PFSK-1 (cell line): ENCODE data around the gene PRAME.

ENCODE experiments used
- FOXP2 ChIP-seq: optimal IDR thresholded peaks from 2 replicates; pipeline ENCODE3; 2011; ENCODE audit warnings: borderline replicate concordance, control low read depth, inconsistent platforms; ENCODE audit not compliant: insufficient read depth; ENCODE audit errors: extremely low read length, extremely low read depth
- POLR2AphosphoS5 ChIP-seq: IDR thresholded peaks from 2 replicates; pipeline ENCODE4 v1.6.1; 2012; ENCODE audit warnings: low read depth, mild to moderate bottlenecking, control low read depth, low read length, moderate library complexity
- SIN3A ChIP-seq: IDR thresholded peaks from 2 replicates; pipeline ENCODE4 v1.6.1; 2012; ENCODE audit warnings: mild to moderate bottlenecking, low read length, moderate library complexity, borderline replicate concordance; ENCODE audit not compliant: insufficient read depth

DNA sequence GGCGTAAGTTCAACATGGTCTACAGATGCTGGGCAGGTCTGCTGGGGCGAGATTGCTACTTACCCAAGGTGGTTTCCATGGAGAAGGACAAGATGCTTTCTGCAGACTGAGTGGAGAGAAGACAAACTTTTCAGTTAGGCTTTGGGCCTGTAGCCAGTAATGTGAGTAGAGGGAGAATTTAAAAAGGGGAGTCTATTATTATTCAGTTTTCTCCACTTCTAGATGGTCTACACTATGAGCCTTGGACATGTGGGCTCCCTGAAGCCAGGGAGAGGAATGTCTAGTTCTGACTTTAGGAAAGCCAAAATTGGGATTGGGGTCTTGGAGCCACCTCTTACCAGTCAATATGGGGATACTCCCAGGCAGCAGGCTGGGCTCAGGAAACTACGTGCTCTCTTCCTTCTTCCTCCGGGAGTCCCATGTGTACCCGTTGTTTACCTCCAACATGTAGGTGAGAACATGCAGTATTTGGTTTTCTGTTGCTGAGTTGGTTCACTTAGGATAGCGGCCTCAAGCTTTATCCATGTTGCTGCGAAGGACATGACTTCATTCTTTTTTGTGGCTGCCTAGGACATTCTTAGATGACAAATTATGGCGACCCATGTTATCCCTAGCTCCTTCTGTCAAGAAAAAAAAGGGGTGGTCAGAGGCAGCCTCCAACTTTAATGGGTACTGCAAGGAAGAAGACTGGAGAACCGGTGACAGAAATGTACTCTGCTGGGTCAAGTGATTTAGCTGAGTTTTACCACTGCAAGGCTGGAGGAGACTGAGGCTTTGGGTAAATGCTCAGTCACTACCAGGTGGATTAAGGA lies 24.3 kb downstream of the PRAME start:
- TF ChIP-seq SIN3A (no peak), POLR2AphosphoS5 (no peak), FOXP2 (no peak)
